Natural killer cell (primary cell): Measurements from ENCODE around the gene HSPG2. TPM values are rescaled to one million over a fixed set of nuclear protein-coding genes. Genes with fewer than 3 reads are reported as not detected.

ENCODE experiments used
- ATAC-seq, 3 donors: fragments of 150-1000 bp in 2 of 3; fragments of 200-7000 bp in 1 of 3; cut with Tn5 transposase; 1 replicate in 1 of 3; 2 replicates in 2 of 3; pipeline ENCODE4 v1.10.0; 2021; ENCODE audit warnings: mild to moderate bottlenecking in 2 of 3, moderate library complexity in 2 of 3
- DNase-seq, 2 donors: peaks; one replicate each; pipeline versions ENCODE4 v3.0.0 to v3.0.0-alpha.2; 2013 to 2021; ENCODE audit warnings: mixed read lengths in 1 of 2
- H3K27ac ChIP-seq: one replicate; pipeline ENCODE4 v1.5.1; 2013; ENCODE audit warnings: mild to moderate bottlenecking, low read length
- H3K27me3 ChIP-seq: one replicate; pipeline ENCODE4 v1.6.1; 2013; ENCODE audit warnings: low read length; ENCODE audit not compliant: control insufficient read depth, insufficient read depth
- H3K36me3 ChIP-seq: one replicate; pipeline ENCODE4 v1.6.1; 2013; ENCODE audit warnings: low read length; ENCODE audit not compliant: control insufficient read depth, insufficient read depth
- H3K4me1 ChIP-seq: one replicate; pipeline ENCODE4 v1.6.1; 2013; ENCODE audit warnings: low read length; ENCODE audit not compliant: control insufficient read depth, insufficient read depth
- H3K4me3 ChIP-seq: one replicate; pipeline ENCODE4 v1.5.1; 2013; ENCODE audit warnings: low read length
- H3K9me3 ChIP-seq: one replicate; pipeline ENCODE4 v1.6.1; 2013; ENCODE audit warnings: low read length; ENCODE audit not compliant: control insufficient read depth, insufficient read depth
- H3K27ac Mint-ChIP-seq, 2 donors: one replicate each; pipeline ENCODE4 v1.8.0; 2022; ENCODE audit warnings: mild to moderate bottlenecking in 2 of 2, mixed read lengths in 2 of 2, moderate library complexity in 1 of 2
- H3K27me3 Mint-ChIP-seq, 2 donors: one replicate each; pipeline ENCODE4 v1.8.0; 2022; ENCODE audit warnings: low read depth in 2 of 2, mixed read lengths in 2 of 2
- H3K36me3 Mint-ChIP-seq: one replicate; pipeline ENCODE4 v1.8.0; 2022; ENCODE audit warnings: mixed read lengths
- H3K4me1 Mint-ChIP-seq, 2 donors: one replicate each; pipeline ENCODE4 v1.8.0; 2022; ENCODE audit warnings: mixed read lengths in 2 of 2
- H3K4me3 Mint-ChIP-seq: one replicate; pipeline ENCODE4 v1.8.0; 2022; ENCODE audit warnings: mild to moderate bottlenecking, moderate library complexity, mixed read lengths
- H3K9me3 Mint-ChIP-seq, 2 donors: one replicate each; pipeline ENCODE4 v1.8.0; 2022; ENCODE audit warnings: mixed read lengths in 2 of 2
- CTCF ChIP-seq: fragments of 200-600 bp; IDR thresholded peaks from one replicate; pipeline ENCODE4 v1.8.0; 2022; ENCODE audit warnings: antibody characterized with exemption
- WGBS: methylation state at CpG from one replicate; pipeline ENCODE4 v1.1.7; 2013; ENCODE audit warnings: missing lambda C conversion rate; ENCODE audit not compliant: insufficient coverage; 5-methylcytosine and 5-hydroxymethylcytosine counted together
- intact Hi-C: fragments of 100-400 bp; cut with micrococcal nuclease; formaldehyde crosslinking; loops from one replicate; pipeline ENCODE4 v1.14.2; 2022
- total RNA-seq, 4 donors: library from RNA; stranded (reverse); fragments of 120-200 nt in 1 of 4; gene quantifications; one replicate each; pipeline versions ENCODE4 v1.2.3 to v1.2.4, GENCODE V29; 2013 to 2022

The HSPG2 gene
- total RNA-seq, 3 donors from 2014 or later (not counting 1 experiment from before 2014, with no cell fraction given) = 0.54 to 0.93 (median 0.90) TPM

- no peak for TF ChIP-seq CTCF
- ATAC-seq = no peak
- DNase-seq = no peak
- intact Hi-C loops = no loop called here
- H3K9me3 ChIP-seq = peaks cover 3% of the 10 kb centered on the region
- H3K4me1 ChIP-seq = peaks cover 18% of the 10 kb centered on the region
- WGBS = 93% methylated on average over 9 of the region's 10 CpGs
- no peaks in the 10 kb centered on the region for H3K27me3 ChIP-seq
- H3K4me3 Mint-ChIP-seq = no peak overlapping the region
- no peaks in the 10 kb centered on the region for H3K27me3 Mint-ChIP-seq
- H3K4me1 Mint-ChIP-seq = peaks cover 12 to 21% of the 10 kb centered on the region in 2 donors
- H3K36me3 Mint-ChIP-seq = no peaks in the 10 kb centered on the region
- H3K27ac Mint-ChIP-seq = no peak overlapping the region
- no peak overlapping the region for H3K4me3 ChIP-seq
- no peak overlapping the region for H3K27ac ChIP-seq
- no peaks in the 10 kb centered on the region for H3K36me3 ChIP-seq
- no peaks in the 10 kb centered on the region for H3K9me3 Mint-ChIP-seq
Observed at GRCh38 chr1:21859669-21860179, 77.4 kb downstream of the HSPG2 start.

GRCh38 chr1:21857840-21858670 lies 79.1 kb downstream of the HSPG2 start:
- Histone ChIP-seq H3K4me1 (peaks cover 19% of the 10 kb centered on the region), H3K27me3 (no peaks in the 10 kb centered on the region), H3K9me3 (peaks cover 3% of the 10 kb centered on the region), H3K36me3 (no peaks in the 10 kb centered on the region), H3K27ac (no peak overlapping the region), H3K4me3 (no peak overlapping the region)
- Mint-ChIP-seq H3K4me1 (peaks cover 12 to 21% of the 10 kb centered on the region in 2 donors), H3K27me3 (no peaks in the 10 kb centered on the region), H3K4me3 (no peak overlapping the region), H3K36me3 (no peaks in the 10 kb centered on the region), H3K27ac (peak overlapping the region in 1 of 2 donors; percentile 10), H3K9me3 (no peaks in the 10 kb centered on the region)
- ATAC-seq (no peak), DNase-seq (no peak)
- WGBS = 91% methylated on average over 15 of the region's 15 CpGs
- no peak for TF ChIP-seq CTCF
- intact Hi-C loops = no loop called here

DNA sequence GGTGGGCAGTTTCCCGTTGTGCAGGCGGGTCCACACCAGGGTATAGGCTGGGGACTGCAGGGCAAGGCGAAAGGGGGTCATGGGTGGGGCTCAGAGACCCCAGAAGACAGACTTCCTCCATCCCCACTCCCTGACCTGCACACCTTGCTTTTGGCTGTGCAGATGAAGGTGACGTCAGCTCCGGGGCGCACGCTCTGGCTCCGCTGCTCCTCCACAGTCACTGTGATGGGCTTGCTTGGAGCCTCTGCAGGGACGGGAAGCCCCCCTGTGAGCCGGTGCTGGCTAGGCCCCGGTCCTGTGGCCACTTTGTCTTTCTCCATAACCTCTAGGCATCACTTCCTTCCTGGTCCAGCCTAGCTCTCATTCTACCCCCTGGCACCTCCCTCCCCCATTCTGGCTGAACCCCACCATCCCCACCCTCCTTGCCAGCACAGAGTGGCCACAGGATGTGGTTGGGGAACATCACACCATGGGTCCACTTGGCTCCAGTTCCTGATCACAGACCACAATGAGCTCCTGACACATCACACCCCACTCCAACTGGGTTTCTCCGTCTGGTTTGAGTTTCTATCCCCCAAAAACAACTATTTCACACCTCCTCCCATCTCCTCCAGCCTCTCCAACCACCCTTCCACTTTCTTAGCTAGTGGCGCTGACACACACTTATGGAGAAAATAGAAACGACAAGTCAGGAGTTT lies 79.8 kb downstream of the HSPG2 start:
- H3K27ac Mint-ChIP-seq = peak overlapping the region in 1 of 2 donors; percentile 10

More for the DNA sequence above, 79.8 kb downstream of the HSPG2 start:
- DNase-seq (no peak), ATAC-seq (peak in 2 of 3 donors; percentile 44 to 50)
- no peak overlapping the region for H3K4me3 Mint-ChIP-seq
- Histone ChIP-seq H3K4me3 (no peak overlapping the region), H3K9me3 (peaks cover 3% of the 10 kb centered on the region), H3K27me3 (no peaks in the 10 kb centered on the region), H3K27ac (no peak overlapping the region), H3K36me3 (no peaks in the 10 kb centered on the region), H3K4me1 (peaks cover 27% of the 10 kb centered on the region)
- no peaks in the 10 kb centered on the region for H3K27me3 Mint-ChIP-seq
- H3K9me3 Mint-ChIP-seq = no peaks in the 10 kb centered on the region
- 66% methylated on average over 14 of the region's 14 CpGs for WGBS
- intact Hi-C loops = no loop called here
- peaks cover 12 to 22% of the 10 kb centered on the region in 2 donors for H3K4me1 Mint-ChIP-seq
- no peaks in the 10 kb centered on the region for H3K36me3 Mint-ChIP-seq
- TF ChIP-seq CTCF = no peak
